ENCODE measurements around the gene SEC31B. TPM values are rescaled to one million over a fixed set of nuclear protein-coding genes. Genes with fewer than 3 reads are reported as not detected.

SEC31B gene
- total and polyA plus RNA-seq, 2 of the 8 experiments (the other 6 are each of a cell fraction or from before 2014, with no cell fraction given), result 4.1 to 5.3 TPM

- CTCF ChIA-PET (ENCODE audit: partially characterized antibody), result interaction anchor here (0.7 to 13.4 kb wide), 38 partner anchors 8 to 369 kb away, joined by 3 to 190 read pairs (median 5); partner anchors contain the start of genes SCD and SEC31B
- FAIRE-seq (no peak), DNase-seq (ENCODE audit: low read depth in 1 of 2, low spot score in 2 of 2) (no peak)
- Histone ChIP-seq H3K56ac (replicated peaks; ENCODE audit: insufficient read length, low read depth, low read length) (no peak overlapping the region), H4K91ac (replicated peaks; ENCODE audit: insufficient read length, low read length) (no peak overlapping the region), H3K9me3 (ENCODE audit: insufficient read depth in 2 of 2, low read depth in 1 of 2, low read length in 1 of 2) (no peaks in the 10 kb centered on the region), H3K23me2 (ENCODE audit: low read depth, low read length) (no peaks in the 10 kb centered on the region; the same call in 1 of the 2 replicates), H2AK5ac (ENCODE audit: low read depth, low read length) (no peak overlapping the region), H2BK120ac (replicated peaks; ENCODE audit: low read depth, low read length) (no peak overlapping the region), H3K4me3 (ENCODE audit: extremely low read depth in 1 of 4, insufficient read depth in 2 of 4, low read depth in 3 of 4, low read length in 4 of 4) (no peak overlapping the region), H3K23ac (ENCODE audit: insufficient read length) (no peak overlapping the region), H3K36me3 (ENCODE audit: control insufficient read depth in 2 of 4, insufficient read depth in 4 of 4, low read length in 3 of 4) (no peaks in the 10 kb centered on the region), H4K20me1 (replicated peaks in 1 of 2; ENCODE audit: control insufficient read depth in 1 of 2, insufficient read depth in 2 of 2, low read length in 2 of 2) (peaks cover 0 to 5% of the 10 kb centered on the region in 2 experiments), H3K14ac (ENCODE audit: insufficient read length) (no peak overlapping the region), H3K9ac (replicated peaks in 1 of 4; ENCODE audit: extremely low read depth in 1 of 4, low read depth in 3 of 4, low read length in 3 of 4) (peak overlapping the region in 1 of 4 experiments; percentile 41; a peak in 1 of 7 replicates), H2AFZ (ENCODE audit: low read length) (no peak overlapping the region), H3K4ac (replicated peaks; ENCODE audit: insufficient read length, low read depth, low read length) (no peak overlapping the region), H4K8ac (ENCODE audit: extremely low read depth, insufficient read depth, low read length) (no peak overlapping the region), H2BK5ac (ENCODE audit: low read depth, low read length) (no peak overlapping the region), H3K18ac (ENCODE audit: extremely low read depth, low read length) (no peak overlapping the region), H3K27me3 (replicated peaks in 1 of 4; ENCODE audit: control insufficient read depth in 3 of 4, extremely low read depth in 1 of 4, insufficient read depth in 3 of 4, low read length in 3 of 4) (peaks cover 0 to 11% (median 4%) of the 10 kb centered on the region in 4 experiments; a peak in 3 of 7 replicates), H2BK20ac (ENCODE audit: low read length) (no peak overlapping the region), H3K79me2 (ENCODE audit: control insufficient read depth in 1 of 2, insufficient read depth in 2 of 2, low read length in 2 of 2) (no peaks in the 10 kb centered on the region), H3K79me1 (ENCODE audit: low read depth, low read length) (no peaks in the 10 kb centered on the region), H3K27ac (ENCODE audit: low read depth, low read length) (no peak overlapping the region), H2BK12ac (ENCODE audit: low read depth, low read length) (no peak overlapping the region), H4K5ac (ENCODE audit: insufficient read length, low read depth, low read length) (no peak overlapping the region), H3K4me1 (replicated peaks in 1 of 4; ENCODE audit: control insufficient read depth in 3 of 4, insufficient read depth in 4 of 4, low read length in 3 of 4) (no peaks in the 10 kb centered on the region; a peak in 1 of 7 replicates), H2BK15ac (ENCODE audit: low read length) (no peak overlapping the region), H3K4me2 (ENCODE audit: insufficient read depth in 1 of 2, low read depth in 2 of 2, low read length in 2 of 2) (no peak overlapping the region)
- 82% methylated on average over 8 of the region's 8 CpGs; no CpG with 5 or more reads in 1 of the 2 experiments for WGBS, 2 experiments (ENCODE audit: extremely low coverage in 1 of 2, insufficient coverage in 1 of 2, insufficient read length in 1 of 2, insufficient replicate concordance in 2 of 2, low coverage in 1 of 2, low lambda C conversion rate in 2 of 2, missing lambda C conversion rate in 1 of 2)
- TF ChIP-seq RFX5 (IDR thresholded peaks at IDR 0.05; ENCODE audit: borderline replicate concordance, low read depth, low read length) (no peak), TCF12 (IDR thresholded peaks at IDR 0.05; ENCODE audit: low read depth, low read length) (no peak), JUN (IDR thresholded peaks at IDR 0.05; ENCODE audit: low read depth, low read length) (no peak), CREB1 (IDR thresholded peaks at IDR 0.05) (no peak), MAFK (IDR thresholded peaks at IDR 0.05; ENCODE audit: low read depth, low read length) (no peak), SP4 (IDR thresholded peaks at IDR 0.05; ENCODE audit: low read length) (no peak), TAF7 (optimal IDR thresholded peaks at IDR 0.05; ENCODE audit: borderline replicate concordance, low read depth, low read length) (no peak), TBP (IDR thresholded peaks at IDR 0.05; ENCODE audit: low read depth, low read length) (no peak), KDM1A (IDR thresholded peaks at IDR 0.05; ENCODE audit: borderline replicate concordance, low read length) (no peak), JUND (IDR thresholded peaks at IDR 0.05; ENCODE audit: low read length) (no peak), SP2 (IDR thresholded peaks at IDR 0.05; ENCODE audit: low read length) (no peak), BACH1 (IDR thresholded peaks at IDR 0.05; ENCODE audit: low read length) (no peak), SIX5 (IDR thresholded peaks at IDR 0.05; ENCODE audit: low read depth, low read length) (no peak)
- POLR2A ChIA-PET (ENCODE audit: partially characterized antibody), result interaction anchor here (0.7 to 2.5 kb wide), 4 partner anchors 21 to 79 kb away, joined by 3 to 9 read pairs (median 4); no protein-coding TSS in a partner anchor
Observed at GRCh38 chr10:100509241-100509840, 10.3 kb downstream of the SEC31B start.

Measured in H1 (cell line).